HG03175 (cell line): ENCODE results near the gene TMEM198.

Experiments
- ATAC-seq: cut with Tn5 transposase; IDR thresholded peaks from one replicate; pipeline ENCODE4 v1.9.1; 2021; ENCODE audit warnings: mild to moderate bottlenecking, moderate library complexity; ENCODE audit not compliant: unreplicated experiment

Gene TMEM198

GRCh38 chr2:219575566-219576504, 32.0 kb downstream of the TMEM198 start:
- no peak for ATAC-seq

- no peak for ATAC-seq
Measured at GRCh38 chr2:219576505-219577388, 32.9 kb downstream of the TMEM198 start.

- ATAC-seq: no peak
Measured at GRCh38 chr2:219578811-219579613, 35.2 kb downstream of the TMEM198 start.

- no peak for ATAC-seq
Measured at GRCh38 chr2:219581346-219581745, 37.5 kb downstream of the TMEM198 start.

GRCh38 chr2:219591091-219591490, 47.3 kb downstream of the TMEM198 start:
- no peak for ATAC-seq

GRCh38 chr2:219592736-219593135, 48.9 kb downstream of the TMEM198 start:
- ATAC-seq: no peak

- ATAC-seq: no peak
Measured at GRCh38 chr2:219593154-219593553, 49.3 kb downstream of the TMEM198 start.

- ATAC-seq: no peak
Measured at GRCh38 chr2:219595256-219595655, 51.4 kb downstream of the TMEM198 start.

GRCh38 chr2:219596954-219597551, 53.2 kb downstream of the TMEM198 start:
- ATAC-seq: no peak

- ATAC-seq: peak; percentile 92
Measured at GRCh38 chr2:219597552-219598307, 53.9 kb downstream of the TMEM198 start, which contains the start of gene STK11IP. TSS of gene STK11IP (plus strand) at chr2:219597857. CDS start at chr2:219598120, 263 bp downstream.

GRCh38 chr2:219598308-219599078, 54.7 kb downstream of the TMEM198 start:
- ATAC-seq: no peak
